Measurements from ENCODE around the gene TBC1D4.

- TF ChIP-seq CTCF (IDR thresholded peaks at IDR 0.05): no peak
- TF ChIP-seq POLR2A (IDR thresholded peaks at IDR 0.05): no peak
Observed at GRCh38 chr13:75371203-75371602, 110.8 kb downstream of the TBC1D4 start.

Measured in uterus (tissue), 2 donors.